ENCODE data around the gene ACOT8. TPM values are rescaled to one million over a fixed set of nuclear protein-coding genes. Genes with fewer than 3 reads are reported as not detected.

ACOT8 gene
- total and polyA plus RNA-seq, 10 donors: 19.4 to 37.4 (median 28.9) TPM

DNA sequence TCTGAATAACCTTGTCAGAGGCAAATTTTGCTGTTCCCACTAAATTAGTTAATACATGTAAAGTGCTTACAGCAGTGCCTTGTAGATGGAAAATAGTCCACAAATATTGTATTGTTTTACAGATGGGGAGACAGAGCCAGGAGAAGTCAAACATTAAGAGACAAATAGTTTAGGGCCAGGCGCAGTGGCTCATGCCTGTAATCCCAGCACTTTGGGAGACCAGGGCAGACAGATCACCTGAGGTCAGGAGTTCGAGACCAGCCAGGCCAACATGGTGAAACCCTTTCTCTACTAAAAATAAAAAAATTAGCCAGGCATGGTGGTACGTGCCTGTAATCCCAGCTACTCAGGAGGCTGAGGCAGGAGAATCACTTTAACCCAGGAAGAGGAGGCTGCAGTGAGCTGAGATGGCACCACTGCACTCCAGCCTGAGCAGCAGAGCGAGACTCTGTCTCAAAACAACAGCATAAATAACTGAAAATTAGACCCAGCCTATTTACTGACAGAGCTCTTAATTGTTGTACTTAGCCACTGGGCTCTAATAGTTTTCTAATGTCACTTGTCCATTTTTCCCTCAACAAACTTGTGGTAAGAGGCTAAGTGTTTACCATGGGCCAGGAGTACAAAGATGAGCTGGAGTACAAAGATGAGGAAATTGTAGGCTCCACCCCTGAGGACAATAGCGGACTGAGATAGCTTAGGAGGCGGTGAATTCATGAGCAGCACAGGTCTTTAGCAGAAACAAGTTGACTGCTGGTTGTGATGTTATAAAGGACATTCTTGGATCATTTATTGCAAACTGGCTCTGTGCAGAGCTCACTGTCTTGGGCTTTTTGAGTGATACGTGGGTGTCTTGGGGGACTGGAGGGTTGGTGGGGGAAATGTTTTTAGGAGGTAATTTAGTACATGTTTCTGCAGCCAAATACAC lies 6.6 kb upstream of the ACOT8 start:
- peak; percentile 10 for DNase-seq
- H3K4me3 ChIP-seq: no peak overlapping the region
- no peak overlapping the region for H3K27ac ChIP-seq
- no peaks in the 10 kb centered on the region for H3K27me3 ChIP-seq (replicated peaks in 1 of 7)
- intact Hi-C loops (cut with DNase I; ENCODE audit: low total_unique reads): no loop called here
- no peaks in the 10 kb centered on the region for H3K9me3 ChIP-seq
- H3K4me1 ChIP-seq: peaks cover 0 to 21% (median 2%) of the 10 kb centered on the region in 6 donors
- no peaks in the 10 kb centered on the region for H3K36me3 ChIP-seq
- WGBS, 5 donors: 91 to 96% (median 94%) methylated on average over 7 of the region's 7 CpGs
- TF ChIP-seq POLR2AphosphoS5 (IDR thresholded peaks at IDR 0.05) (no peak), CTCF (IDR thresholded peaks at IDR 0.05 in 8 of 11, conservative IDR thresholded peaks at IDR 0.05 in 3 of 11) (no peak), POLR2A (IDR thresholded peaks at IDR 0.05) (no peak)

- TF ChIP-seq CTCF (IDR thresholded peaks at IDR 0.05 in 8 of 11, conservative IDR thresholded peaks at IDR 0.05 in 3 of 11) (no peak), POLR2AphosphoS5 (IDR thresholded peaks at IDR 0.05) (no peak), POLR2A (IDR thresholded peaks at IDR 0.05) (no peak)
- H3K9me3 ChIP-seq: no peaks in the 10 kb centered on the region
- H3K27me3 ChIP-seq (replicated peaks in 1 of 7): no peaks in the 10 kb centered on the region
- 89 to 96% (median 93%) methylated on average over 7 of the region's 7 CpGs for WGBS, 5 donors
- no peak for DNase-seq
- no peak overlapping the region for H3K4me3 ChIP-seq
- intact Hi-C loops (cut with DNase I; ENCODE audit: low total_unique reads): no loop called here
- H3K4me1 ChIP-seq: peaks cover 9 to 39% (median 15%) of the 10 kb centered on the region in 6 donors
- no peak overlapping the region for H3K27ac ChIP-seq
- H3K36me3 ChIP-seq: no peaks in the 10 kb centered on the region
Measured at GRCh38 chr20:45861221-45862075, 4.3 kb upstream of the ACOT8 start.

DNA sequence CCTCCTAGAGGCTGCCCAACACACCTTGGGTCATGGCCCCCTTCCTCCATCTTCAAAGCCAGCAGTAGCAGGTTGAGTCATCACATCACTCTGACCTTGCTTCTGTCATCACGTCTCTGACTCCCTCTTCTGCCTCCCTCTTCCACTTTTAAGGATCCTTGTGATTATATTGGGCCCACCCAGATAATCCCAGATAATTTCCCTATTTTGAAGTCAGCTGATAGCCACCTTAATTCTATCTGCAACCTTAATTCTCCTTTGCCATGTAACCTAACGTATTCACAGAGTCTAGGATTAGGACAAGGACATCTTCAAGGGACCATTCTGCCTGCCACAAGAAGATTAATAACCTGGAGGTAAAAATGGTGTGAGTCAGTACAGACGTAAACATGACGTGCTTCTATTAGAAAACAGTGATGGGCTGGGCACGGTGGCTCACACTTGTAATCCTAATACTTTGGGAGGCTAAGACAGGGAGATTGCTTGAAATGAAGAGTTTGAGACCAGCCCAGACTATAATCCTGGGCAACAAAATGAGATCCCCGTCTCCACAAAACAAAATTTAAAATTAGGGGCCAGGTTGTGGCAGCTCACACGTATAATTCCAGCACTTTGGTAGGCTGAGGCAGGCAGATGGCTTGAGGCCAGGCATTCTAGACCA lies 3.5 kb upstream of the ACOT8 start:
- Histone ChIP-seq H3K4me3 (no peak overlapping the region), H3K9me3 (no peaks in the 10 kb centered on the region), H3K27me3 (replicated peaks in 1 of 7) (no peaks in the 10 kb centered on the region), H3K36me3 (no peaks in the 10 kb centered on the region), H3K4me1 (peaks cover 17 to 47% (median 22%) of the 10 kb centered on the region in 6 donors), H3K27ac (no peak overlapping the region)
- DNase-seq: no peak
- intact Hi-C loops (cut with DNase I; ENCODE audit: low total_unique reads): no loop called here
- 69 to 81% (median 77%) methylated on average over 7 of the region's 7 CpGs for WGBS, 5 donors
- TF ChIP-seq POLR2A (IDR thresholded peaks at IDR 0.05) (no peak), CTCF (IDR thresholded peaks at IDR 0.05 in 8 of 11, conservative IDR thresholded peaks at IDR 0.05 in 3 of 11) (no peak), POLR2AphosphoS5 (IDR thresholded peaks at IDR 0.05) (no peak)

Measured in spleen (tissue), 11 donors.